Measurements from ENCODE around the gene STUB1.

DNA sequence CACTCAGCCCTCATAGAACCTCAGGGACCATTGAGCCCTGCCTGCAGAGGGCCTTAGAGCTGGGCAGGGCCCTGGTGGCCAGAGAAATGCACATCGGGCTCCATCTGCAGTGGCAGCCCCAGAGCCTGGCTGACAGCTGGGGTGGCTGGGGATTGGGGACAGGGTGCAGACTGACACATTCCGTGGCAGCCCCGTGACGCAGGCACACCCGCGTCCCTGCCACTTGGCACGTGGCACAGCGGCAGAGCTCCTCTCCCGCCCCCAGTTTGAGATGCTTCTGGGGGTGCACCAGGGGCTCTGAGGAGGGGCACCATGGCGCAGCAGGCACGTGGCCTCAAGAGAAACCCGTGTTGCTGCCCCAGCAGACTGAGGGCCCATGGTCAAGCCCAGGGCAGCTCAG, 23.2 kb downstream of the STUB1 start:
- TF ChIP-seq, protein P1, sequence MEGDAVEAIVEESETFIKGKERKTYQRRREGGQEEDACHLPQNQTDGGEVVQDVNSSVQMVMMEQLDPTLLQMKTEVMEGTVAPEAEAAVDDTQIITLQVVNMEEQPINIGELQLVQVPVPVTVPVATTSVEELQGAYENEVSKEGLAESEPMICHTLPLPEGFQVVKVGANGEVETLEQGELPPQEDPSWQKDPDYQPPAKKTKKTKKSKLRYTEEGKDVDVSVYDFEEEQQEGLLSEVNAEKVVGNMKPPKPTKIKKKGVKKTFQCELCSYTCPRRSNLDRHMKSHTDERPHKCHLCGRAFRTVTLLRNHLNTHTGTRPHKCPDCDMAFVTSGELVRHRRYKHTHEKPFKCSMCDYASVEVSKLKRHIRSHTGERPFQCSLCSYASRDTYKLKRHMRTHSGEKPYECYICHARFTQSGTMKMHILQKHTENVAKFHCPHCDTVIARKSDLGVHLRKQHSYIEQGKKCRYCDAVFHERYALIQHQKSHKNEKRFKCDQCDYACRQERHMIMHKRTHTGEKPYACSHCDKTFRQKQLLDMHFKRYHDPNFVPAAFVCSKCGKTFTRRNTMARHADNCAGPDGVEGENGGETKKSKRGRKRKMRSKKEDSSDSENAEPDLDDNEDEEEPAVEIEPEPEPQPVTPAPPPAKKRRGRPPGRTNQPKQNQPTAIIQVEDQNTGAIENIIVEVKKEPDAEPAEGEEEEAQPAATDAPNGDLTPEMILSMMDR (IDR thresholded peaks at IDR 0.05 in 2 of 3, conservative IDR thresholded peaks at IDR 0.05 in 1 of 3; ENCODE audit: borderline replicate concordance in 1 of 3, insufficient read depth in 1 of 3, low read depth in 2 of 3, low read length in 2 of 3), result no peak
- TF ChIP-seq SP1 (IDR thresholded peaks at IDR 0.05; ENCODE audit: low read depth) (no peak), CBX3 (IDR thresholded peaks at IDR 0.05; ENCODE audit: low read depth) (no peak)
